ENCODE results near the gene ZNF783.

DNA sequence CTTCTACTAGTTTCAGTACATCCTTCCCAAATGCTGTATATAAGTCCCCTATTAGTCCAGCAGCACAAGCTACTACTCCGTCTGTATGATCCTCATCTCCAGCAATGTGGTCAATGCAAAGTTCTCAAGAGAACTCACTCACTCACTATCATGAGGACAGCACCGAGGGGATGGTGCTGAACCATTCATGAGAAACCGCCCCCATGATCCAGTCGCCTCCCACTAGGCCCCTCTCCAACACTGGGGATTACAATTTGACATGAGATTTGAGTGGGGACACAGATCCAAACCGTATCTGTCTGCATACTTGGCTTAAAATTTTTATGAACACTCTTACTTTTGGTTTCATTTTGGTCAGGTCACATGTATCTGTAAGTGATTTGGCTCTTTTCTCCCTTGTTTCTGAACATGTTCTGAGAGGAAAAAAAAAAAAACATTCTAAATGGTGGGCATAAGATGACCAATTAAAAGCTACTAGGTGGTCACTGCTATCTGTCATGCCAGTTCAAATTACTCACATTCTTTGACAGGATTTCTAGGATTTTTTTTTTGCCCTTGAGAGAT, 60.1 kb downstream of the ZNF783 start:
- no peak for TF ChIP-seq EZH2 (IDR thresholded peaks at IDR 0.05; ENCODE audit: low read depth)
- TF ChIP-seq, protein P1, sequence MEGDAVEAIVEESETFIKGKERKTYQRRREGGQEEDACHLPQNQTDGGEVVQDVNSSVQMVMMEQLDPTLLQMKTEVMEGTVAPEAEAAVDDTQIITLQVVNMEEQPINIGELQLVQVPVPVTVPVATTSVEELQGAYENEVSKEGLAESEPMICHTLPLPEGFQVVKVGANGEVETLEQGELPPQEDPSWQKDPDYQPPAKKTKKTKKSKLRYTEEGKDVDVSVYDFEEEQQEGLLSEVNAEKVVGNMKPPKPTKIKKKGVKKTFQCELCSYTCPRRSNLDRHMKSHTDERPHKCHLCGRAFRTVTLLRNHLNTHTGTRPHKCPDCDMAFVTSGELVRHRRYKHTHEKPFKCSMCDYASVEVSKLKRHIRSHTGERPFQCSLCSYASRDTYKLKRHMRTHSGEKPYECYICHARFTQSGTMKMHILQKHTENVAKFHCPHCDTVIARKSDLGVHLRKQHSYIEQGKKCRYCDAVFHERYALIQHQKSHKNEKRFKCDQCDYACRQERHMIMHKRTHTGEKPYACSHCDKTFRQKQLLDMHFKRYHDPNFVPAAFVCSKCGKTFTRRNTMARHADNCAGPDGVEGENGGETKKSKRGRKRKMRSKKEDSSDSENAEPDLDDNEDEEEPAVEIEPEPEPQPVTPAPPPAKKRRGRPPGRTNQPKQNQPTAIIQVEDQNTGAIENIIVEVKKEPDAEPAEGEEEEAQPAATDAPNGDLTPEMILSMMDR (conservative IDR thresholded peaks at IDR 0.05): no peak

Measured in PC-9 (cell line).